ENCODE measurements around the gene PDCD2L.

Gene PDCD2L

DNA sequence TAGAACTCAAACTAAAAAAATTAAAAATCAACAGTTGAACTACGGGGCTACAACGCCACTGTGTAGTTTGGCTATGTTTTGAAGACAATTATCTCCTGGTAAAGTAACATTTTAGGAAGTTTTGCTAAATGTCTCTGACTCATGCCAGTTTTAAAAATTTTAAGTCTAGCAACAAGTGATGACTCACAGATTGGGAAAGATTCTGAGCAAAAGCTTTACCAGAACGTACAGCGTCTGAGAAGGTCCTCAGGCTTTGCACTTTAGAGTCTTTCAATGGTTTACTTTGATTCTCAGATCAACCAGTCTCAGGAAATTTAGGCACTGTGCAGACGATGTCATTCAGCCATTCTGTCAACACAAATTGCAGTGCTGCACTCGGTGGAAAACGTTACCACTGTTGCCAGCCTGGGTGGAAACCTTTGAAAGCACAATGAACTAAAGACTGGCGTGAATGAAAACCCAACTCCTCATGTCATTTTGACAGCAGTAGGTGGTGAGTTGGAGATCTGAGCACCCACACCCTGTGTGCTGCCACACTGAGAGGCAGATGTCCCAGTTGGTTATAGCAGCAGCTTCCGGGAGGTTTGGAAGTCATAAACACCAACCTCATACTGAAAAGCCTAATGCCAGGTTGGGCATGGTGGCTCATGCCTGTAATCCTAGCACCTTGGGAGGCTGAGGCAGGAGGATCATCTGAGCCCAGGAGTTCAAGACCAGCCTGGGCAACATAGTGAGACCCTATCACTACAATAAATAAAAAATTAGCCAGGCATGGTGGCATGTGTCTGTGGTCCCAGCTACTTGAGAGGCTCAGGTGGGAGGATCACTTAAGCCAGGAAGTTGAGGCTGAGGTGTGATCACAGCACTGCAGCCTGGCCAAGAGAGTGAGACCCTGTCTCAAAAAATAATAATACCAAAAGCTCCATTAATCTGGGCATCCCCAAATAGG lies 71.1 kb downstream of the PDCD2L start:
- no peak overlapping the region for H3K27ac ChIP-seq

More for the DNA sequence above, 71.1 kb downstream of the PDCD2L start:
- TF ChIP-seq, protein P1, sequence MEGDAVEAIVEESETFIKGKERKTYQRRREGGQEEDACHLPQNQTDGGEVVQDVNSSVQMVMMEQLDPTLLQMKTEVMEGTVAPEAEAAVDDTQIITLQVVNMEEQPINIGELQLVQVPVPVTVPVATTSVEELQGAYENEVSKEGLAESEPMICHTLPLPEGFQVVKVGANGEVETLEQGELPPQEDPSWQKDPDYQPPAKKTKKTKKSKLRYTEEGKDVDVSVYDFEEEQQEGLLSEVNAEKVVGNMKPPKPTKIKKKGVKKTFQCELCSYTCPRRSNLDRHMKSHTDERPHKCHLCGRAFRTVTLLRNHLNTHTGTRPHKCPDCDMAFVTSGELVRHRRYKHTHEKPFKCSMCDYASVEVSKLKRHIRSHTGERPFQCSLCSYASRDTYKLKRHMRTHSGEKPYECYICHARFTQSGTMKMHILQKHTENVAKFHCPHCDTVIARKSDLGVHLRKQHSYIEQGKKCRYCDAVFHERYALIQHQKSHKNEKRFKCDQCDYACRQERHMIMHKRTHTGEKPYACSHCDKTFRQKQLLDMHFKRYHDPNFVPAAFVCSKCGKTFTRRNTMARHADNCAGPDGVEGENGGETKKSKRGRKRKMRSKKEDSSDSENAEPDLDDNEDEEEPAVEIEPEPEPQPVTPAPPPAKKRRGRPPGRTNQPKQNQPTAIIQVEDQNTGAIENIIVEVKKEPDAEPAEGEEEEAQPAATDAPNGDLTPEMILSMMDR (conservative IDR thresholded peaks at IDR 0.05), result no peak
